Activated T-cell treated with anti-CD3 and anti-CD28 coated beads, Interleukin-2, amount 50 U/mL, for 4 hours (primary cell): ENCODE measurements around the gene AUTS2. TPM values are rescaled to one million over a fixed set of nuclear protein-coding genes. Genes with fewer than 3 reads are reported as not detected.

ENCODE experiments used
- ATAC-seq, 2 donors: fragments of 200-7000 bp; cut with Tn5 transposase; one replicate each; pipeline ENCODE4 v1.10.0; 2021
- DNase-seq: peaks from one replicate; pipeline ENCODE4 v3.0.0-alpha.2; 2020
- H3K27me3 Mint-ChIP-seq: one replicate; pipeline ENCODE4 v1.8.0; 2021; ENCODE audit warnings: low read depth, mixed read lengths
- H3K36me3 Mint-ChIP-seq: one replicate; pipeline ENCODE4 v1.8.0; 2022; ENCODE audit warnings: mixed read lengths; ENCODE audit not compliant: insufficient read depth
- H3K4me1 Mint-ChIP-seq: one replicate; pipeline ENCODE4 v1.8.0; 2021; ENCODE audit warnings: low read depth, mixed read lengths
- H3K4me3 Mint-ChIP-seq: one replicate; pipeline ENCODE4 v1.8.0; 2021; ENCODE audit warnings: mild to moderate bottlenecking, moderate library complexity, mixed read lengths
- H3K9me3 Mint-ChIP-seq: one replicate; pipeline ENCODE4 v1.8.0; 2021; ENCODE audit warnings: mixed read lengths
- total RNA-seq, 3 donors: library from RNA; stranded (reverse); gene quantifications; one replicate each; pipeline ENCODE4 v1.2.1, GENCODE V29; 2021

AUTS2 gene
- total RNA-seq, 3 donors from 2014 or later = 1.4 to 4.4 (median 2.8) TPM

DNA sequence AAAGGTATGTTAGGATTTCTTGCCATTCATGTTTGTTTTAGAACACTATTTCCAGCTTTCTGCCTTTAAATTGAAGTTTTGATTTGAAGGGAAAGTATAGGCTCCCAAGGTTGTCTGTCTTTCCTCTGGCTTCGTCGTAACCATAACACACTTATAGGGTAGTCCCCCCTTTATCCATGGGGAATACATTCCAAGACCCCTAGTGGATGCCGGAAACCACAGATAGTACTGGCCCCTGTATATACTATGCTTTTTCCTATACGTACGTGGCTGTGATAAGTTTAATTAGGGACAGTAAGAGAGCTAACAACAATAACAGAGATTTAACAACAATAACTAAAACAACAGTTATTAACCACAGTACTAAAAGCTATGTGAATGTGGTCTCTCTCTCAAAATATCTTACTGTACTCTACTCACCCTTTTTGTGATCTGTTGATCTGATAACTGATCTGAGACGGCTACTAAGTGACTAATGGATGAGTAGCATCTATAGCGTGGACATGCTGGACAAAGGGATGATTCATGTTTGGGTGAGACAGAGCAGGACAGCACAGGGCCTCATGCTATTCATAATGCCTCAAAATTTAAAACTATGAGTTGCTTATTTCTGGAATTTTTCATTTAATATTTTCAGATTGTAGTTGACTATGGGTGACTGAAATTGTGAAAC is 273.1 kb downstream of the AUTS2 start:
- no peaks in the 10 kb centered on the region for H3K4me1 Mint-ChIP-seq
- H3K36me3 Mint-ChIP-seq = no peaks in the 10 kb centered on the region
- no peaks in the 10 kb centered on the region for H3K27me3 Mint-ChIP-seq
- no peak for DNase-seq
- H3K9me3 Mint-ChIP-seq = peaks cover 2% of the 10 kb centered on the region
- ATAC-seq = no peak
- H3K4me3 Mint-ChIP-seq = no peak overlapping the region

DNA sequence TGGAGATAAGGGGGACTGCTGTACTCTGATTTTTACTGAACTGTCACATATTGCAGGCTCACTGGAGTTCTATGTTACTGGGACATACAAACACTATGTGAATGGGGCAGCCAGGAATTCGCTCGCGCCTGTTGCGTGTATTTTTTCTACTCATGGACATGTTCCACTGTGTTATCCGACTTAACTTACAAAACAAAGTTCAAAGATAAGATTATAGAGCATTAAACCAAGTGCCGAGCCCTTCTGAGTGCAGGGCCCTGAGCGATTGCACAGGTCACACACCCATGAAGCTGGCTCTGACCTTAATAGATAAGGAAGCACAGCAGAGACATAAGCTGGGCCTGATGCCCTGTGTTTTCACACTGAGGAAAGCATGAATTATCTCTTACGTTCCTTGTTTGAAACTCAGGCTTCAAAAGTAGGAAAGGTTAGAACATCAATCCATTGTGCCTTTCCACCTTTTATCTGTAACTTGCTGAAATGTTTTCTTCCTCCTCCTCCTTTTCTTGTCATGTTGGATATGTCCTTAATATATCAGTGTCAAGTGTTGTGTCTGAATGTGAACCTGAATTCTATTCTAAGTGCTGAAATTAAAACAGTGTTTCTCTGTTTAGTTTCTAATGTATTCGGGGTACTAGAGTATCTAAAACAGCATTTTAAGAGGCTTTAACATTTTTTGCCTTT is 273.8 kb downstream of the AUTS2 start:
- Mint-ChIP-seq H3K27me3 (no peaks in the 10 kb centered on the region), H3K36me3 (no peaks in the 10 kb centered on the region), H3K4me3 (no peak overlapping the region), H3K9me3 (peaks cover 2% of the 10 kb centered on the region), H3K4me1 (no peaks in the 10 kb centered on the region)
- DNase-seq (no peak), ATAC-seq (no peak)

DNA sequence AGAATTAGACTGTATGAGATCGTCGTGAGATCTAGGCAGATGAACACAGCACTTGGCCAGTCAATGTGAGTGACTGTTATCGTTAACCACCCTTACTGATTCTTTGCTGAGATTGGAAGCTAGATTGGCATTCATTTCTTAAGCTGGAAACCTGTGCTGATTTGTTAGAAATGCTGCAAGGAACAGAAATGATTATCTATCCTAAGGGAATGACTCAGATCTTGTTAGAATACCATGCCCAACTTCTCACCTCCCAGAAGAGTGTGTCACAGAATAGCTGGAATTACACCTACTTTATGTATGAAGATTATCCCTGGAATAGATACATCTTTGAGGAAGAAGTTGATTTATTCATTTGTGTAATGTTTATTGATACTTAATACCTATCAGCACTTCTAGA is 275.2 kb downstream of the AUTS2 start:
- Mint-ChIP-seq H3K4me3 (no peak overlapping the region), H3K4me1 (no peaks in the 10 kb centered on the region), H3K36me3 (no peaks in the 10 kb centered on the region), H3K27me3 (no peaks in the 10 kb centered on the region), H3K9me3 (peaks cover 2% of the 10 kb centered on the region)
- ATAC-seq = no peak
- DNase-seq = no peak

DNA sequence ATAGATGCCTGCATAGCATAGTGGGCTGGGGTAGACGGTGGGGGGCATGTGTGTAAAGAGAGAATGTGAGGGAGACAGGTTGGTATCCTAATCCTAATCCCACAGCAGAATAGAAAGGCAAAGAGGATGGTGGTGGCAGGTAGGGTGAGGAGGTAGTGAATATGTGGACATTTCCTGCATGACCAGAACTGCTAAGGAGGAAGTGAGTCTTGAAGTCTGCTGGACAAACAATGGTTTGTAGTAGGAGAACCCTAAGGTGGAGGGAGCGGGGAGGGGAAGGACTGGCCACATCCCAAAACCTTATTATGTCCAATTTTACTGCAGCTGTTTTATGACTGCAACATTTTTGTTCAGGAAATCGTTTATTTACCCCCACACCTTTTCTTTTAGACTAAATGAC is 279.7 kb downstream of the AUTS2 start:
- DNase-seq (no peak), ATAC-seq (no peak)
- Mint-ChIP-seq H3K4me3 (no peak overlapping the region), H3K36me3 (no peaks in the 10 kb centered on the region), H3K27me3 (no peaks in the 10 kb centered on the region), H3K9me3 (peaks cover 2% of the 10 kb centered on the region), H3K4me1 (no peaks in the 10 kb centered on the region)

DNA sequence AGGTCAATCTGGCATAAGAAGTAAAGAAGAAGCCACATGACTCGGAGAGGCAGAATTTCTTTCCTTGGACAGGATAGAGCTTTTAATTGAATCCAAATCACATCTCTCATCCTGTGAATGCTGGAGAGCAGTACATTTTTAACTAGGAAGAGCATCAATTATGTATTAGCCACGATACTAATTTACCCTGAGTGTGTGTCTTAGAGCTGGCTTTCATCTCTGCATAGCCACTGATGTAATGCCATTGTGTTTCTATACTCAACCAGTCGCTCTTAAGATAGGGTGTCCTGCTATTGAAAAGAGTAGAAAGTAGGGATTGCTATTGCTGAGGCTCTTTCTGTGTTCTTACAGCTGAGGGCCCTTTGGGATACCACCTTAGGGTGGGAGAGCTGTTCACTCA is 280.3 kb downstream of the AUTS2 start:
- H3K4me1 Mint-ChIP-seq = no peaks in the 10 kb centered on the region
- DNase-seq (no peak), ATAC-seq (no peak)
- no peaks in the 10 kb centered on the region for H3K36me3 Mint-ChIP-seq
- H3K27me3 Mint-ChIP-seq = no peaks in the 10 kb centered on the region
- no peak overlapping the region for H3K4me3 Mint-ChIP-seq
- peaks cover 2% of the 10 kb centered on the region for H3K9me3 Mint-ChIP-seq

DNA sequence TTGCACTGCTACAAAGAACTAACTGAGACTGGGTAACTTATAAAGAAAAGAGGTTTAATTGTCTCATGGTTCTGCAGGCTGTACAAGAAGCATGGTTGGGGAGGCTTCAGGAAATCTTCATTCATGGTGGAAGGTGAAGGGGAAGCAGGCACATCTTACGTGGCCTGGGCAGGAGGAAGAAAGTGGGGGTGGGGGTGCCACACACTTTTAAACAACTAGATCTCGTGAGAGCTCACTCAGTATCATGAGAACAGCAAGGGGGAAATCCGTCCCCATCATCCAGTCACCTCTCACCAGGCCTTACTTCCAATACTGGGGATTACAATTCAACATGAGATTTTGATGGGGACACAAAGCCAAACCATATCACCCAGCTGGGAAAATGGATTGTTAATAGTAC is 281.7 kb downstream of the AUTS2 start:
- H3K9me3 Mint-ChIP-seq = no peaks in the 10 kb centered on the region
- H3K4me1 Mint-ChIP-seq = no peaks in the 10 kb centered on the region
- ATAC-seq (no peak), DNase-seq (no peak)
- H3K27me3 Mint-ChIP-seq = no peaks in the 10 kb centered on the region
- no peaks in the 10 kb centered on the region for H3K36me3 Mint-ChIP-seq
- no peak overlapping the region for H3K4me3 Mint-ChIP-seq

DNA sequence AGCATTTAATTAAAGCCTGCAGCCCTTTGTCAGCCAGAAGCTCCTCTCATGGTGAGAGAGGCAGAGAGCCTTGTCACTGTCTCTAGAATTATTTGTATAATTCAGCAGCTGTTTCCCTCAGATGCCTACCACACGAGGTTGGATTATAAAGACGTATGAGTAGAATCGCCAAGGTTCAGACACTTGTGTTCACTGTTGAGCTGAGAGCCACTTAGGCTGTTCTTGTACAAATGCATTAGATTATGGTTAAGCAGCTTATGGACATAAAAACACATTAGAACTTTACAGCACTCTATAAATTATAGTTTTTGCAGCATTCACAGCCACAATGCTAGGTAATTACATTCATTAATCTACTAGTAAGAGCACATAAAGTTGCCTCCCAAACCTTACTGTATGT is 282.6 kb downstream of the AUTS2 start:
- no peaks in the 10 kb centered on the region for H3K27me3 Mint-ChIP-seq
- H3K4me1 Mint-ChIP-seq = no peaks in the 10 kb centered on the region
- no peaks in the 10 kb centered on the region for H3K36me3 Mint-ChIP-seq
- no peaks in the 10 kb centered on the region for H3K9me3 Mint-ChIP-seq
- no peak for ATAC-seq
- no peak overlapping the region for H3K4me3 Mint-ChIP-seq
- no peak for DNase-seq

DNA sequence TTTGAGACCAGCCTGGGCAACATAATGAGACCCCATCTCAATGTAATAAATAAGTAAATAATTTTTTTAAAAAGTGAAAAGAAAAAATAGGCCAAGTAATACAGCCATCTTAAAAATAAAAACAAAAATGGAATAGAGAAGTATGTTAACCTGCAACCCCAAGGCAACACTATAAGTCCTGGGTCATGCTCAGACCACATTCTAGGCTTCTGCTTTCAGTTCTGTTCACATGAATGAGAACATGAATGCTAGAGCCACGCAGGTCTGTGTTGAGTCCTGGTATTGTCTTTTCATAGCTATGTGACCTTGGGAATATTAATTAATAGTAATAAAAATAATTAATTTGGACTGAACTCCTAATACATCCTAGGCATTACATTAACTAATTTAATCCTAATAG is 284.0 kb downstream of the AUTS2 start:
- Mint-ChIP-seq H3K36me3 (no peaks in the 10 kb centered on the region), H3K27me3 (no peaks in the 10 kb centered on the region), H3K4me3 (no peak overlapping the region)

DNA sequence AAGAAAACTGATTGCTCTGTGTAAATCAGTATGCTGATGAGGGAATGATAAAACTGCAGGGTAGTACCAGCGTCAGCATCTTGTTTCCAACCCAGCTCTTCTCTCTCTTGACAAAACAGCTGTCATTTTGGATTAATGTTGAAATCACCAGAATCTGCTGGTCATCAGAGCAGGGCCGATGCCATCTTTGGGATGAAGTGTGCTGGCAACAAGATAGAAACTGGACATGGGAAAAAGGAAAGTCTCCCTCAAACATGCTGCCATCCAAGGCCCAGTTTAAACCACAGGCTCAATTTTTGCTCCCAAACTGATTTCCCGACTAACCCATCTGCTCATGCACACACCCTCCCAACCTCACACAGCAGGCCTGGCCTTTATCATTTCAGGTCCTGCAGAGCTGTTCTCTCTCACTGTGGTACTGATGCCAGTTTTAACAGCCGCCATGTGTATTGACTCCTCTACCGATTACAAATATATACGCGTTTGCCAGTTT is 285.2 kb downstream of the AUTS2 start:
- Mint-ChIP-seq H3K36me3 (no peaks in the 10 kb centered on the region), H3K9me3 (no peaks in the 10 kb centered on the region), H3K4me3 (no peak overlapping the region), H3K4me1 (no peaks in the 10 kb centered on the region), H3K27me3 (no peaks in the 10 kb centered on the region)
- no peak for ATAC-seq
- no peak for DNase-seq

More for the DNA sequence above, 284.0 kb downstream of the AUTS2 start:
- no peaks in the 10 kb centered on the region for H3K9me3 Mint-ChIP-seq
- H3K4me1 Mint-ChIP-seq = no peaks in the 10 kb centered on the region
- ATAC-seq = no peak
- no peak for DNase-seq

DNA sequence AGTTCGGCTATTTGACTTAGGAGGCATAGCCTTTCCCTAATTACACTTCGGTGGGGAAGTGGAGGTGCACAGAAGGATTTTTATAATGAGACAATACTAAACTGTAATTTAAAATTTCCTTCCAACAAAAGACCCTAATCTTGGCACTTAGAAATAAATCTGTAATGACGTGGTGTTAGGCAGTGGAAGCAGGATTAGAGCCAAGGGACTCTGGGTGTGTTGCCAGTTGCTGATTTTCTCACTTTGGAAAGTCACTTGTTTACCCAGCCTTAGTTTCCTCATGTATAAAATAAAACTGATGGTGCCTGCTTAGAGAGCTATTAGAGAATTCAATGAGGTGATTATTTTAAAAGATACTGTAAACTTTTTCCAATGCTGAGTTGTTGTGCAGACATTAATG is 287.2 kb downstream of the AUTS2 start:
- DNase-seq (no peak), ATAC-seq (no peak)
- peaks cover 2% of the 10 kb centered on the region for H3K4me1 Mint-ChIP-seq
- no peaks in the 10 kb centered on the region for H3K27me3 Mint-ChIP-seq
- H3K4me3 Mint-ChIP-seq = no peak overlapping the region
- no peaks in the 10 kb centered on the region for H3K36me3 Mint-ChIP-seq
- no peaks in the 10 kb centered on the region for H3K9me3 Mint-ChIP-seq

DNA sequence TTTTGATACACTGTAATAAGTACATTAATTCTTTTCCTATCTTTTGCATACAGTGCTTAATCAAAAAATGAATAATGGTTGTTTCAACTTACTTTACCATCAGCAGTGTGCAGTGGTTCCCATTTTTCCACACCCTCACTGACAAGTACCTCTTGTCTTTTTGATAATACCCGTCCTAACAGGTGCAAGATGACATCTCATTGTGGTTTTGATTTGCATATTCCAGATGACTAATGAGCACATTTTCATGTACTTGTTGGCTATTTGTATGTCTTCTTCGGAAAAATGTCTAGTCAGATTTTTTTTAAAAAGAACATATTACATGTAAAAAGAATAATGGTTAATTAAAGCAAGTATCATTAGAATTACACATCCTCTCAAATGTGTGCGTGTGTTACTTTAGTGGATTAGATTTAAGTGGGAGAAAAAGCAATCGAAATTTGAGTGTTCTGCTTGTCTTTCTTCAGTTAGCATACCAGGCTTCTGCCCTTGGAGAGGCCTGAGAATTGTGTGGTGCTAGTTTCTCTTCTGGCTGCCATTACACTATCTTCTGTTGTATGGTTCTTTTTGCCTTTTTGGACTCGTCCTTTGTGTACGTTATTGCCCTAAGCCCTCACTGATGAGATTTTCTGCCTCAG is 291.2 kb downstream of the AUTS2 start:
- no peak for ATAC-seq
- Mint-ChIP-seq H3K27me3 (no peaks in the 10 kb centered on the region), H3K4me1 (peaks cover 2% of the 10 kb centered on the region), H3K9me3 (no peaks in the 10 kb centered on the region), H3K36me3 (no peaks in the 10 kb centered on the region), H3K4me3 (no peak overlapping the region)
- no peak for DNase-seq

DNA sequence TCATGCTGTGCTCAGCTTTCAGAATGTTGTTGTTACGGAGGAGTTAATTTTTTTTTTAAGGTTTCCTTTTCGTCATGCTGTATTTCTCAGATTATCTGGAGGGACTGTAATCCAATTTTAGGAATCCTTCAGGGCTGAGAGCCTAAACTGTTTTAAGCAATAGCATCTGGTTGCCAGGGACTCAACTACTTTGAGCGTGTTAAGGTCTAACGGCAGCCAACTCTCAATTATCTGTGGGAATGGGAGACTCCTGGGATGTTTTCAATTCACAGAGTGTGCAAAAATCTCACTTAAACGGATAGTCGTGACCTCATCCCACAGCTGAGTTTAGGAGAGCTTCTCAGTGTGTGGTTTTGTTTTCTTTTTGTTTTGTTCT is 291.7 kb downstream of the AUTS2 start:
- no peak for DNase-seq
- peaks cover 2% of the 10 kb centered on the region for H3K4me1 Mint-ChIP-seq
- no peaks in the 10 kb centered on the region for H3K36me3 Mint-ChIP-seq
- no peaks in the 10 kb centered on the region for H3K27me3 Mint-ChIP-seq
- ATAC-seq = no peak
- H3K4me3 Mint-ChIP-seq = no peak overlapping the region
- no peaks in the 10 kb centered on the region for H3K9me3 Mint-ChIP-seq

DNA sequence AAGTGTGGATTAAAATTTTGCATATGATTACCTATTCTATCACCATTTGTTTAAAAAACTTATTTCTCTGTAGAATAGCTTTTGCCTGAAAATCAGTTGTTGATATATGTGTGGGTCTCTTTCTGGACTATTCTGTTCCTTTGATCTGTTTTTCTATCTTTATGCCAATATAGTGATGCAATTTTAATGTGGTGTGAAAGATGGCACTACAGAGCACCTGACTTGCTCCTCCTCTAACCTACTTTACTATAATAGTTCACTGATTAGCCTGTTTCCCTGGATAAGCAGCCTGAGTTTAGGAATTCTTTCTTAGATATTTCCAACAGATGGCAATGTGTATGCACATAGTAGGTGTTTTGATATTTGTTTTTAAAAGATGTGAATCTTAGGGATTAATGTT is 294.5 kb downstream of the AUTS2 start:
- Mint-ChIP-seq H3K9me3 (peaks cover 3% of the 10 kb centered on the region), H3K4me1 (peaks cover 2% of the 10 kb centered on the region), H3K4me3 (no peak overlapping the region), H3K27me3 (no peaks in the 10 kb centered on the region), H3K36me3 (no peaks in the 10 kb centered on the region)
- no peak for DNase-seq
- ATAC-seq = no peak

DNA sequence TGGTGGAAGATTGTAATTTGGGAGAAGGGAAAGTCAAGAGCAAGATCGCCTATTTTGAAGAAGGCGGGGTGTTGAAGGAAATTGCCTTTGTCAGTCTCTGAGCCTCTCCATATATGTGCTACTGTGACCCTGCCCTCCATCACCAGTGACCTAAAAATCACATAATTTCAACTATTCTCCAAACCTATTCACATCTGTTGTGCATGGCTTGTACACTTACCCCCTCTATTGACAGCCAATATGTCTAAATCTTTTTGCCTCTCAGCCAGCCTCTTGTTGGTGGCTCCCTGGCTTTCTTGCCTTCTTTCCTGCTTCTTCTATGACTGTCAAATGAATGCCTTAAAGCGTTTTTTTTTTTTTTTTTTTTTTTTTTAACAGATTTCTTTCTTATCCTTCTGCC is 295.6 kb downstream of the AUTS2 start:
- ATAC-seq (no peak), DNase-seq (no peak)
- Mint-ChIP-seq H3K4me1 (peaks cover 2% of the 10 kb centered on the region), H3K4me3 (no peak overlapping the region), H3K27me3 (no peaks in the 10 kb centered on the region), H3K9me3 (peaks cover 3% of the 10 kb centered on the region), H3K36me3 (no peaks in the 10 kb centered on the region)

DNA sequence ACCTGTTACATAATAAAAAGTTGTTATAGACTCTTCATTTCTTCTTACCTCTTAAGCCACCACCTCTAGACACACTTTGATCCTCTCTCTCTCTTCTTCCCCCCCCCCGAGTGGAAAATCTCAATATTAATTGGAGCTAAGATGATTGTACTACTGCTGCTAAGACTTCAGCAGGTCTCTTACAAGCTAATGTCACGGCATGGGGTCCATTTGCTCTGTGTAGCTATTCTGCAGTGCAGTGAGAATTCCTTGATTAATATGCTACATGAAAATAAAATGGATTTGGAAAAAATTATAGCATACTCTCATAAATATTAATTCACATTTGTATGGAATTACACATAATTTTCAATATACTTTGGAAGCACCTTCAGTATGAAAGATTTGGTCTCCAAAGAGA is 297.2 kb downstream of the AUTS2 start:
- DNase-seq = no peak
- Mint-ChIP-seq H3K4me1 (no peaks in the 10 kb centered on the region), H3K4me3 (no peak overlapping the region), H3K27me3 (no peaks in the 10 kb centered on the region), H3K9me3 (peaks cover 3% of the 10 kb centered on the region), H3K36me3 (no peaks in the 10 kb centered on the region)
- no peak for ATAC-seq
